Measurements from ENCODE around the gene HLA-DPA1. TPM values are rescaled to one million over a fixed set of nuclear protein-coding genes. Genes with fewer than 3 reads are reported as not detected.
A peak's percentile ranks its signal among the peaks of the same experiment; 100 is the strongest.

Gene HLA-DPA1
- total RNA-seq, 1 donor from 2014 or later: 285 TPM

GRCh38 chr6:33029328-33030184 lies 43.9 kb downstream of the HLA-DPA1 start:
- TF ChIP-seq CTCF (IDR thresholded peaks at IDR 0.05): no peak
- no peaks in the 10 kb centered on the region for H3K36me3 ChIP-seq
- H3K4me3 ChIP-seq: no peak overlapping the region
- no peaks in the 10 kb centered on the region for H3K9me3 ChIP-seq
- H3K27me3 ChIP-seq: no peaks in the 10 kb centered on the region
- no peaks in the 10 kb centered on the region for H3K4me1 ChIP-seq
- H3K27ac ChIP-seq: peak overlapping the region; percentile 37 to 58
- no peak for DNase-seq (ENCODE audit: low spot score in 2 of 2)
- intact Hi-C loops (cut with DNase I): no loop called here

- H3K27ac ChIP-seq: peak overlapping the region in 1 of 2 donors; percentile 19
- no peak for DNase-seq (ENCODE audit: low spot score in 2 of 2)
- no peaks in the 10 kb centered on the region for H3K4me1 ChIP-seq
- no peaks in the 10 kb centered on the region for H3K27me3 ChIP-seq
- intact Hi-C loops (cut with DNase I): no loop called here
- H3K4me3 ChIP-seq: no peak overlapping the region
- no peak for TF ChIP-seq CTCF (IDR thresholded peaks at IDR 0.05)
- no peaks in the 10 kb centered on the region for H3K36me3 ChIP-seq
- no peaks in the 10 kb centered on the region for H3K9me3 ChIP-seq
Observed at GRCh38 chr6:33028220-33028849, 45.1 kb downstream of the HLA-DPA1 start.

- intact Hi-C loops (cut with DNase I): no loop called here
- DNase-seq (ENCODE audit: low spot score in 2 of 2): no peak
- H3K36me3 ChIP-seq: no peaks in the 10 kb centered on the region
- no peak overlapping the region for H3K4me3 ChIP-seq
- H3K4me1 ChIP-seq: peaks cover 0 to under 1% of the 10 kb centered on the region in 2 donors
- H3K9me3 ChIP-seq: no peaks in the 10 kb centered on the region
- TF ChIP-seq CTCF (IDR thresholded peaks at IDR 0.05): no peak
- H3K27ac ChIP-seq: no peak overlapping the region
- no peaks in the 10 kb centered on the region for H3K27me3 ChIP-seq
Observed at GRCh38 chr6:33024521-33024920, 48.9 kb downstream of the HLA-DPA1 start.

GRCh38 chr6:33023536-33023935 lies 49.9 kb downstream of the HLA-DPA1 start:
- Histone ChIP-seq H3K27ac (no peak overlapping the region), H3K9me3 (no peaks in the 10 kb centered on the region), H3K4me1 (peaks cover 4 to 5% of the 10 kb centered on the region in 2 donors), H3K27me3 (no peaks in the 10 kb centered on the region), H3K4me3 (no peak overlapping the region), H3K36me3 (no peaks in the 10 kb centered on the region)
- intact Hi-C loops (cut with DNase I): no loop called here
- no peak for DNase-seq (ENCODE audit: low spot score in 2 of 2)
- TF ChIP-seq CTCF (IDR thresholded peaks at IDR 0.05): no peak

- H3K9me3 ChIP-seq: no peaks in the 10 kb centered on the region
- intact Hi-C loops (cut with DNase I): no loop called here
- H3K4me3 ChIP-seq: no peak overlapping the region
- no peaks in the 10 kb centered on the region for H3K36me3 ChIP-seq
- no peak for DNase-seq (ENCODE audit: low spot score in 2 of 2)
- peaks cover 4 to 10% of the 10 kb centered on the region in 2 donors for H3K4me1 ChIP-seq
- H3K27ac ChIP-seq: no peak overlapping the region
- no peak for TF ChIP-seq CTCF (IDR thresholded peaks at IDR 0.05)
- no peaks in the 10 kb centered on the region for H3K27me3 ChIP-seq
Observed at GRCh38 chr6:33021917-33022316, 51.5 kb downstream of the HLA-DPA1 start.
